ENCODE measurements around the gene ELL3.

ELL3 gene

DNA sequence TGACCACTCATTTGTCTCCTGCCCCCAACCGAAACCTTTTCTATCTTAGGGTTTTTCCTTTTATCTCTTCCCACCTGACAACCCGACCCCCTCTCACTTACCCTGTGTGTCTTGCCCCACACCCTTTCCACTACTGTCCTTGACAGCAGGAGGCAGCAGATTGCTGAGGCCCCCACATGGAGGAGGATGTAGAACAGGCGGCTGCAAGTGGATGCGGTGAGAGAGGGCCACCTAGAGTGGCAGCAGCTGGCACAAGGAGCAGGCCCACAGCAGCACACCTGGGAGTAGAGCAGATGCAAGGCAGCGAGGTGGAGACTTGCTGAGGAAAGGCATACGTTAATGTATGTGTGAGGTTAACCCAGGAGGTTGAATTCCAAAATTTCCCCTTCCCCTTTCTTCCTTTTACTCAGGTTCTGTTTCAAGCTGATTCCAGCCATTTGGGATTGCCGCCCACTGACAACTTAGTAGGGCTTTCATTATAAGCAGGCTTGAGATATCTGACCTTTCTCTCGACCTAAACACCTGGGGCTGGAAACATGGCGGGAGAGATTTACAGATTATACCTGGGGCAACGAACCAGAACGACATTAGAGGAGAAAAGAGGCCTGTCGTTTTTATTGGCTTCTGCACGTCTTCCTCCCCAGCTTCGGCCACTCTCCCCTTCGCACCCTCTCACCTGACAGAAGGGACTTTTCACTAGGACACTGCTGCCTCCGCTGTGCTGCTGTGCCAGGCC is 22.6 kb upstream of the ELL3 start:
- no peak overlapping the region for H2BK5ac ChIP-seq (ENCODE audit: low read depth, low read length, poor library complexity, severe bottlenecking)
- peaks cover 49 to 82% of the 10 kb centered on the region in 2 experiments for H3K36me3 ChIP-seq (ENCODE audit: control insufficient read depth in 1 of 2, insufficient read depth in 2 of 2, low read depth in 1 of 2, low read length in 2 of 2)
- peak overlapping the region in 1 of 2 experiments; percentile 81 for H3K4ac ChIP-seq (ENCODE audit: low read depth in 1 of 2, low read length in 2 of 2)
- H3K9me3 ChIP-seq (ENCODE audit: control insufficient read depth, low read length), result no peaks in the 10 kb centered on the region
- peak overlapping the region; percentile 23 for H4K91ac ChIP-seq (ENCODE audit: low read length)
- H3K18ac ChIP-seq (ENCODE audit: low read depth in 1 of 2, low read length in 2 of 2), result peak overlapping the region in 1 of 2 experiments; percentile 46
- H3K27ac ChIP-seq (ENCODE audit: low read length, poor library complexity, severe bottlenecking), result no peak overlapping the region
- H3K27me3 ChIP-seq (ENCODE audit: control insufficient read depth in 1 of 2, insufficient read depth in 1 of 2, low read length in 2 of 2), result no peaks in the 10 kb centered on the region
- H3K79me1 ChIP-seq (replicated peaks; ENCODE audit: low read length, poor library complexity, severe bottlenecking), result peaks cover 13% of the 10 kb centered on the region
- peak overlapping the region; percentile 56 for H2AK5ac ChIP-seq (ENCODE audit: low read length, severe bottlenecking)
- H4K8ac ChIP-seq (ENCODE audit: low read length), result peak overlapping the region; percentile 89
- 93% methylated on average over 16 of the region's 16 CpGs for WGBS
- no peak overlapping the region for H2BK120ac ChIP-seq (ENCODE audit: low read depth, low read length)
- H3K14ac ChIP-seq (ENCODE audit: low read length in 2 of 2), result no peak overlapping the region
- H3K4me1 ChIP-seq (ENCODE audit: control insufficient read depth, insufficient read depth, low read depth, low read length), result peaks cover 26% of the 10 kb centered on the region
- H2AFZ ChIP-seq (ENCODE audit: low read depth, low read length), result no peak overlapping the region
- no peak overlapping the region for H3K4me2 ChIP-seq (ENCODE audit: low read length, poor library complexity, severe bottlenecking)
- H3K9ac ChIP-seq (ENCODE audit: low read length), result peak overlapping the region; percentile 96
- H2BK15ac ChIP-seq (ENCODE audit: low read depth, poor library complexity, severe bottlenecking), result no peak overlapping the region
- peak overlapping the region in 1 of 2 experiments; percentile 68 for H2BK12ac ChIP-seq (ENCODE audit: low read length in 2 of 2)
- H3K23ac ChIP-seq (ENCODE audit: low read length in 2 of 2), result no peak overlapping the region
- DNase-seq, result no peak
- H3K4me3 ChIP-seq (ENCODE audit: insufficient read depth in 1 of 2, low read depth in 1 of 2, low read length in 2 of 2), result no peak overlapping the region

DNA sequence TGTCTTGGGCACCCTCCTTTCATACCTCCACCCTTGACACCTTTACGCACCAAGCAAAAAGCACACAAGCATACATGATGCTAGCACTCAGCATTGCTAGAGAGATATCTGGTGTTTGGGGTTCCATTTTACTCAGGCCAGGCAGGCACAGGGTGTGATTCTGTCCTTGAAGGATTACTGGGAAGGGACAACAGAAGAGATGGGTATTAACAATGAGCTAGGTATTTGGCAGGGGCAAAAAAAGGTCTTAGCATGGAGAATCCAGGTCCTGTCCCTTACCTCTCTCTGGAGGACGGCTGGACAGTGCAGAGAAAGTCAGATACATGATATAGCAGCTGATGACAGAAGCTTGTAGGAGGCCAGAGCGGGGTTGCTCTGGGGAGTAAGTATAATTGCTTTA is 19.8 kb upstream of the ELL3 start:
- no peak overlapping the region for H2BK5ac ChIP-seq (ENCODE audit: low read depth, low read length, poor library complexity, severe bottlenecking)
- no peak overlapping the region for H3K4me3 ChIP-seq (ENCODE audit: insufficient read depth in 1 of 2, low read depth in 1 of 2, low read length in 2 of 2)
- H3K79me1 ChIP-seq (replicated peaks; ENCODE audit: low read length, poor library complexity, severe bottlenecking), result peaks cover 8% of the 10 kb centered on the region
- WGBS, result 89% methylated on average over 1 of the region's 3 CpGs
- DNase-seq, result no peak
- no peaks in the 10 kb centered on the region for H3K9me3 ChIP-seq (ENCODE audit: control insufficient read depth, low read length)
- H2AFZ ChIP-seq (ENCODE audit: low read depth, low read length), result no peak overlapping the region
- H3K4me1 ChIP-seq (ENCODE audit: control insufficient read depth, insufficient read depth, low read depth, low read length), result peaks cover 31% of the 10 kb centered on the region
- H3K36me3 ChIP-seq (ENCODE audit: control insufficient read depth in 1 of 2, insufficient read depth in 2 of 2, low read depth in 1 of 2, low read length in 2 of 2), result peaks cover 46 to 69% of the 10 kb centered on the region in 2 experiments
- no peak overlapping the region for H3K4me2 ChIP-seq (ENCODE audit: low read length, poor library complexity, severe bottlenecking)
- H4K8ac ChIP-seq (ENCODE audit: low read length), result no peak overlapping the region
- H4K91ac ChIP-seq (ENCODE audit: low read length), result no peak overlapping the region
- H2AK5ac ChIP-seq (ENCODE audit: low read length, severe bottlenecking), result no peak overlapping the region
- H3K27ac ChIP-seq (ENCODE audit: low read length, poor library complexity, severe bottlenecking), result no peak overlapping the region
- no peak overlapping the region for H3K4ac ChIP-seq (ENCODE audit: low read depth in 1 of 2, low read length in 2 of 2)
- no peaks in the 10 kb centered on the region for H3K27me3 ChIP-seq (ENCODE audit: control insufficient read depth in 1 of 2, insufficient read depth in 1 of 2, low read length in 2 of 2)
- H3K14ac ChIP-seq (ENCODE audit: low read length in 2 of 2), result no peak overlapping the region
- no peak overlapping the region for H3K18ac ChIP-seq (ENCODE audit: low read depth in 1 of 2, low read length in 2 of 2)
- no peak overlapping the region for H2BK12ac ChIP-seq (ENCODE audit: low read length in 2 of 2)
- H3K9ac ChIP-seq (ENCODE audit: low read length), result no peak overlapping the region
- no peak overlapping the region for H2BK15ac ChIP-seq (ENCODE audit: low read depth, poor library complexity, severe bottlenecking)
- H3K23ac ChIP-seq (ENCODE audit: low read length in 2 of 2), result no peak overlapping the region
- H2BK120ac ChIP-seq (ENCODE audit: low read depth, low read length), result no peak overlapping the region

GRCh38 chr15:43795997-43796396 is 19.2 kb upstream of the ELL3 start:
- Histone ChIP-seq H3K4me1 (ENCODE audit: control insufficient read depth, insufficient read depth, low read depth, low read length) (peaks cover 31% of the 10 kb centered on the region), H3K9me3 (ENCODE audit: control insufficient read depth, low read length) (no peaks in the 10 kb centered on the region), H3K14ac (ENCODE audit: low read length in 2 of 2) (no peak overlapping the region), H2BK120ac (ENCODE audit: low read depth, low read length) (no peak overlapping the region), H2BK15ac (ENCODE audit: low read depth, poor library complexity, severe bottlenecking) (no peak overlapping the region), H3K4ac (ENCODE audit: low read depth in 1 of 2, low read length in 2 of 2) (no peak overlapping the region), H3K79me1 (replicated peaks; ENCODE audit: low read length, poor library complexity, severe bottlenecking) (peaks cover 8% of the 10 kb centered on the region), H2AK5ac (ENCODE audit: low read length, severe bottlenecking) (no peak overlapping the region), H3K36me3 (ENCODE audit: control insufficient read depth in 1 of 2, insufficient read depth in 2 of 2, low read depth in 1 of 2, low read length in 2 of 2) (peaks cover 46 to 68% of the 10 kb centered on the region in 2 experiments), H4K91ac (ENCODE audit: low read length) (no peak overlapping the region), H2BK12ac (ENCODE audit: low read length in 2 of 2) (no peak overlapping the region), H3K4me3 (ENCODE audit: insufficient read depth in 1 of 2, low read depth in 1 of 2, low read length in 2 of 2) (no peak overlapping the region), H3K27me3 (ENCODE audit: control insufficient read depth in 1 of 2, insufficient read depth in 1 of 2, low read length in 2 of 2) (no peaks in the 10 kb centered on the region), H4K8ac (ENCODE audit: low read length) (no peak overlapping the region), H3K27ac (ENCODE audit: low read length, poor library complexity, severe bottlenecking) (no peak overlapping the region), H2AFZ (ENCODE audit: low read depth, low read length) (no peak overlapping the region), H3K23ac (ENCODE audit: low read length in 2 of 2) (no peak overlapping the region), H3K18ac (ENCODE audit: low read depth in 1 of 2, low read length in 2 of 2) (no peak overlapping the region), H3K4me2 (ENCODE audit: low read length, poor library complexity, severe bottlenecking) (no peak overlapping the region), H3K9ac (ENCODE audit: low read length) (no peak overlapping the region), H2BK5ac (ENCODE audit: low read depth, low read length, poor library complexity, severe bottlenecking) (no peak overlapping the region)
- DNase-seq, result no peak

DNA sequence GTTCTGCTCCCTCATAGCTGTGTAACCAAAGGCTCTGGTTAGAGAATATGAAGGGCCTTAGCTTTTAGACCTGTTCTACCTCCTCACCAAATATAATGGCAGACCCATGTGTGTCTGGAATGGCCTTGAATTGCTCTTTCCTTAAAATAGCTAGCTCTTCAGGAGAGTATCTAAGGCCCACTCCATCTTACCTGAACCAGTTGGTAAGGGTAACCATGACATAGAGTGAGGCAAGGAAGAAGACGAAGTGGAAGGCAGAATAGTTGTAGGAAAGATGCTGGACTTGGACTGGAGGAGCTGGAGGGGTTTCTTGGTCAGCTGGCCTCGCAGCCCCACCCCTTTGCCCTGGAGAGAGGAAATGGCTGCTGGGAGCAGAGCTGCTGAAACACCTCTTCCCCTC is 18.4 kb upstream of the ELL3 start:
- Histone ChIP-seq H3K18ac (ENCODE audit: low read depth in 1 of 2, low read length in 2 of 2) (no peak overlapping the region), H3K9me3 (ENCODE audit: control insufficient read depth, low read length) (no peaks in the 10 kb centered on the region), H2AFZ (ENCODE audit: low read depth, low read length) (no peak overlapping the region), H2BK12ac (ENCODE audit: low read length in 2 of 2) (no peak overlapping the region), H3K79me1 (replicated peaks; ENCODE audit: low read length, poor library complexity, severe bottlenecking) (peaks cover 8% of the 10 kb centered on the region), H2BK15ac (ENCODE audit: low read depth, poor library complexity, severe bottlenecking) (no peak overlapping the region), H3K27me3 (ENCODE audit: control insufficient read depth in 1 of 2, insufficient read depth in 1 of 2, low read length in 2 of 2) (no peaks in the 10 kb centered on the region), H3K4me2 (ENCODE audit: low read length, poor library complexity, severe bottlenecking) (no peak overlapping the region), H3K4me3 (ENCODE audit: insufficient read depth in 1 of 2, low read depth in 1 of 2, low read length in 2 of 2) (peak overlapping the region in 1 of 2 experiments; percentile 96), H4K91ac (ENCODE audit: low read length) (no peak overlapping the region), H3K27ac (ENCODE audit: low read length, poor library complexity, severe bottlenecking) (no peak overlapping the region), H3K4ac (ENCODE audit: low read depth in 1 of 2, low read length in 2 of 2) (no peak overlapping the region), H2BK5ac (ENCODE audit: low read depth, low read length, poor library complexity, severe bottlenecking) (no peak overlapping the region), H3K36me3 (ENCODE audit: control insufficient read depth in 1 of 2, insufficient read depth in 2 of 2, low read depth in 1 of 2, low read length in 2 of 2) (peaks cover 46 to 67% of the 10 kb centered on the region in 2 experiments), H3K23ac (ENCODE audit: low read length in 2 of 2) (no peak overlapping the region), H3K14ac (ENCODE audit: low read length in 2 of 2) (no peak overlapping the region), H3K4me1 (ENCODE audit: control insufficient read depth, insufficient read depth, low read depth, low read length) (peaks cover 31% of the 10 kb centered on the region), H3K9ac (ENCODE audit: low read length) (no peak overlapping the region), H4K8ac (ENCODE audit: low read length) (no peak overlapping the region), H2AK5ac (ENCODE audit: low read length, severe bottlenecking) (no peak overlapping the region), H2BK120ac (ENCODE audit: low read depth, low read length) (no peak overlapping the region)
- no peak for DNase-seq
- WGBS, result 90% methylated on average over 2 of the region's 2 CpGs

Data from mesenchymal stem cell (in vitro differentiated cells and primary cell).